ENCODE results near the gene SPATA13.

DNA sequence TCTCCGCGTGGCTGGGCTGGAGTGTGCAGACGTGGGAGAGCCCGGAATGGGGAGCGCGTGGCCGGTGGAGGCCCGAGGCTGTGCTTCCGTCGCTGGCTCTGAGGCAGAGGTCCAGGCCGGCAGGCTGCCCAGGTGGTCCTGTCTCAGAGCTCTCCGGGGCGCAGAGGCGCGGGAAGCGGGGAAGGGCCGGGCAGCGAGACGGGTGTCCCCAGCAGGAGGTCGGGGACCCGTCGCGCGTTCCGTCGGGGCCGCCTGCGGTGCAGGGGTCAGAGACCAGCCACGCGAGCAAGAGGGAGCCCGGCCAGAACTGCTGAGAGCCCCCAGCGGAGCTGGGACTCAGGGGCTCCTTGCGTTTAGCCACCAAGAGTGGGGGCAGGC, 147.5 kb downstream of the SPATA13 start:
- no peak for TF ChIP-seq CTCF (IDR thresholded peaks at IDR 0.05; ENCODE audit: poor library complexity)
- TF ChIP-seq EZH2 (IDR thresholded peaks at IDR 0.05; ENCODE audit: borderline replicate concordance) = no peak
- no peak for TF ChIP-seq EZH2phosphoT487 (IDR thresholded peaks at IDR 0.05; ENCODE audit: low read depth, severe bottlenecking, unreplicated experiment)
